IMR-90 (cell line): ENCODE data around the gene ADCY2.

Source experiments
- CEBPB ChIP-seq: IDR thresholded peaks from 2 replicates; pipeline ENCODE4 v1.6.1; 2012; ENCODE audit warnings: low read depth, low read length, improper control_type of control experiment
- MAFK ChIP-seq: IDR thresholded peaks from 2 replicates; pipeline ENCODE4 v1.6.1; 2012; ENCODE audit warnings: low read depth, low read length, improper control_type of control experiment
- MAZ ChIP-seq: IDR thresholded peaks from 2 replicates; pipeline ENCODE4 v1.6.1; 2012; ENCODE audit warnings: low read depth, mild to moderate bottlenecking, low read length, improper control_type of control experiment, moderate library complexity, borderline replicate concordance
- MXI1 ChIP-seq: IDR thresholded peaks from 2 replicates; pipeline ENCODE4 v1.6.1; 2012; ENCODE audit warnings: low read depth, mild to moderate bottlenecking, low read length, moderate library complexity, borderline replicate concordance
- NFE2L2 ChIP-seq: fragments of 150-350 bp; IDR thresholded peaks from 2 replicates; pipeline ENCODE4 v1.6.1; 2016; ENCODE audit warnings: low read depth, mild to moderate bottlenecking, low read length
- POLR2A ChIP-seq: IDR thresholded peaks from 2 replicates; pipeline ENCODE4 v1.6.1; 2012; ENCODE audit warnings: mild to moderate bottlenecking, low read depth, low read length
- SMC3 ChIP-seq: fragments of 150-350 bp; IDR thresholded peaks from 2 replicates; pipeline ENCODE4 v1.6.1; 2016; ENCODE audit warnings: low read depth, mild to moderate bottlenecking, antibody characterized with exemption, low read length, moderate library complexity
- TF ChIP-seq, protein P1 (sequence below): conservative IDR thresholded peaks from 2 replicates; pipeline ENCODE4 v1.5.1; 2012; ENCODE audit warnings: mild to moderate bottlenecking, low read depth, low read length, improper control_type of control experiment
- TF ChIP-seq, protein P2 (sequence below): fragments of 150-350 bp; IDR thresholded peaks from 2 replicates; pipeline ENCODE4 v1.6.1; 2016; ENCODE audit warnings: low read depth, mild to moderate bottlenecking, low read length, moderate library complexity, borderline replicate concordance

DNA sequence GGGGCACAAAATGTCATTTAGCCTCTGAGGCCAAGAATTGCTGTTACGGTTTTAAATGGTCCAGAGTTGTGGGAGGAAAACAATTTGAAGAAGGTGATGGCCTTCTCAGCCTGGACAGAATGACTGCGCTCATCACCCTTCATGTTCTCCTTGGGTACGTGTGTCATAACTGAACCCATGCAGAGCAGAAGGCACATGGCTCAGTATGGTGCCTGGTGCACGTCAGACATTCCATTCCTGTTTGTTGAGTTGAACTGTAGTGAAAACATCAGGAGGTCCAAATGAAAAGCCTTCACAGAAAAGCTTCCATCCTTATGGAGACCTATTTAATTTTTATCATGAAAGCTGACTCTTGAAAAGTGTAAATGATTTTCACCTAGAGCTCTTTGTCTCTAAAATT is 321.8 kb downstream of the ADCY2 start:
- TF ChIP-seq, protein P1, sequence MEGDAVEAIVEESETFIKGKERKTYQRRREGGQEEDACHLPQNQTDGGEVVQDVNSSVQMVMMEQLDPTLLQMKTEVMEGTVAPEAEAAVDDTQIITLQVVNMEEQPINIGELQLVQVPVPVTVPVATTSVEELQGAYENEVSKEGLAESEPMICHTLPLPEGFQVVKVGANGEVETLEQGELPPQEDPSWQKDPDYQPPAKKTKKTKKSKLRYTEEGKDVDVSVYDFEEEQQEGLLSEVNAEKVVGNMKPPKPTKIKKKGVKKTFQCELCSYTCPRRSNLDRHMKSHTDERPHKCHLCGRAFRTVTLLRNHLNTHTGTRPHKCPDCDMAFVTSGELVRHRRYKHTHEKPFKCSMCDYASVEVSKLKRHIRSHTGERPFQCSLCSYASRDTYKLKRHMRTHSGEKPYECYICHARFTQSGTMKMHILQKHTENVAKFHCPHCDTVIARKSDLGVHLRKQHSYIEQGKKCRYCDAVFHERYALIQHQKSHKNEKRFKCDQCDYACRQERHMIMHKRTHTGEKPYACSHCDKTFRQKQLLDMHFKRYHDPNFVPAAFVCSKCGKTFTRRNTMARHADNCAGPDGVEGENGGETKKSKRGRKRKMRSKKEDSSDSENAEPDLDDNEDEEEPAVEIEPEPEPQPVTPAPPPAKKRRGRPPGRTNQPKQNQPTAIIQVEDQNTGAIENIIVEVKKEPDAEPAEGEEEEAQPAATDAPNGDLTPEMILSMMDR = no peak
- TF ChIP-seq, protein P2, sequence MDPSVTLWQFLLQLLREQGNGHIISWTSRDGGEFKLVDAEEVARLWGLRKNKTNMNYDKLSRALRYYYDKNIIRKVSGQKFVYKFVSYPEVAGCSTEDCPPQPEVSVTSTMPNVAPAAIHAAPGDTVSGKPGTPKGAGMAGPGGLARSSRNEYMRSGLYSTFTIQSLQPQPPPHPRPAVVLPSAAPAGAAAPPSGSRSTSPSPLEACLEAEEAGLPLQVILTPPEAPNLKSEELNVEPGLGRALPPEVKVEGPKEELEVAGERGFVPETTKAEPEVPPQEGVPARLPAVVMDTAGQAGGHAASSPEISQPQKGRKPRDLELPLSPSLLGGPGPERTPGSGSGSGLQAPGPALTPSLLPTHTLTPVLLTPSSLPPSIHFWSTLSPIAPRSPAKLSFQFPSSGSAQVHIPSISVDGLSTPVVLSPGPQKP = no peak
- TF ChIP-seq MAFK (no peak), NFE2L2 (no peak), CEBPB (no peak), MAZ (no peak), POLR2A (no peak), SMC3 (no peak), MXI1 (no peak)
